Brain microvascular endothelial cell (primary cell): ENCODE data around the gene USP15.

Source experiments
- DNase-seq: peaks from one replicate; pipeline ENCODE4 v3.0.0-alpha.2; 2020
- H3K27ac ChIP-seq: fragments of 250-450 bp; sonication (Bioruptor Pico); 2 replicates; pipeline ENCODE4 v1.5.1; 2020; ENCODE audit warnings: mild to moderate bottlenecking, moderate library complexity
- H3K27me3 ChIP-seq: fragments of 250-450 bp; sonication (Bioruptor Pico); replicated peaks from 2 replicates; pipeline ENCODE4 v1.5.1; 2020; ENCODE audit warnings: mild to moderate bottlenecking
- H3K36me3 ChIP-seq: fragments of 250-450 bp; sonication (Bioruptor Pico); replicated peaks from 2 replicates; pipeline ENCODE4 v1.5.1; 2020; ENCODE audit warnings: mild to moderate bottlenecking
- H3K4me3 ChIP-seq: 2 replicates; pipeline ENCODE4 v1.5.1; 2011; ENCODE audit warnings: low read depth, mild to moderate bottlenecking, control low read depth, low read length, moderate library complexity
- in situ Hi-C: cut with HindIII; loops from 2 replicates; pipeline ENCODE4 v1.10.0; 2017; ENCODE audit warnings: low sequenced_read_pairs, low pct_ligation_motif_present
- TF ChIP-seq, protein P1 (sequence below): IDR thresholded peaks from 2 replicates; pipeline ENCODE4 v1.5.1; 2011; ENCODE audit warnings: low read depth, mild to moderate bottlenecking, moderate library complexity, low read length, control low read depth, inconsistent platforms; ENCODE audit errors: missing control alignments

USP15 gene

DNA sequence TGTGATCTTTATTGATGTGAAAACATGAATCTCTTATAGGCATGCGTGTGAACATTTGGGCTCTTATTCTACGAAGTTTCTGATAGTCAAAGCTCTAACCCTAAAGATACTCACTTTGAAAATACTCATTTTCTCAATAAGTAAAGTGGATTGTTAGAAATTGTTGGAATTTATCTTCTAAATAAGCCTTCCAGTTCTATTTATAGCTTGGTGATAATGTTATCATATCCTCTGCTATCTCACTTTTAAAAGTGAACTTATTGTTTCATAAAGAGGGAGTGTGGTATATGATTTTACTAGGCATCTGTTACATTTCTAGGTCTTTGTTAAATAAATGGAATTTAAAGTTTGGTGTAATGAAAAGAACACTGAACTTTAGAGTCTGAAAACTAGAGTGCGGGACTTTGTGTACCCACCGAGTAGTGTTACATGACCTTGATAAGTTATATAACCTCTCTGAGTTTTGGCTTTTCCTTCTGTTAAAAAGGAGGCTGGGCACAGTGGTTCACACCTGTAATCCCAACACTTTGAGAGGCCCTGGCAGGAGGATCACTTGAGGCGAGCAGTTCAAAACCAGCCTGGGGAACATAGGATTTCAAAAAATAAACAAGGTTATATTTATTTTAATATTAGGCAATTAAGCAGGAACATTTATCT lies 13.6 kb downstream of the USP15 start:
- no peaks in the 10 kb centered on the region for H3K36me3 ChIP-seq
- in situ Hi-C loops, result no loop called here
- H3K4me3 ChIP-seq, result no peak overlapping the region
- no peak for DNase-seq
- H3K27me3 ChIP-seq, result no peaks in the 10 kb centered on the region
- no peak overlapping the region for H3K27ac ChIP-seq
- TF ChIP-seq, protein P1, sequence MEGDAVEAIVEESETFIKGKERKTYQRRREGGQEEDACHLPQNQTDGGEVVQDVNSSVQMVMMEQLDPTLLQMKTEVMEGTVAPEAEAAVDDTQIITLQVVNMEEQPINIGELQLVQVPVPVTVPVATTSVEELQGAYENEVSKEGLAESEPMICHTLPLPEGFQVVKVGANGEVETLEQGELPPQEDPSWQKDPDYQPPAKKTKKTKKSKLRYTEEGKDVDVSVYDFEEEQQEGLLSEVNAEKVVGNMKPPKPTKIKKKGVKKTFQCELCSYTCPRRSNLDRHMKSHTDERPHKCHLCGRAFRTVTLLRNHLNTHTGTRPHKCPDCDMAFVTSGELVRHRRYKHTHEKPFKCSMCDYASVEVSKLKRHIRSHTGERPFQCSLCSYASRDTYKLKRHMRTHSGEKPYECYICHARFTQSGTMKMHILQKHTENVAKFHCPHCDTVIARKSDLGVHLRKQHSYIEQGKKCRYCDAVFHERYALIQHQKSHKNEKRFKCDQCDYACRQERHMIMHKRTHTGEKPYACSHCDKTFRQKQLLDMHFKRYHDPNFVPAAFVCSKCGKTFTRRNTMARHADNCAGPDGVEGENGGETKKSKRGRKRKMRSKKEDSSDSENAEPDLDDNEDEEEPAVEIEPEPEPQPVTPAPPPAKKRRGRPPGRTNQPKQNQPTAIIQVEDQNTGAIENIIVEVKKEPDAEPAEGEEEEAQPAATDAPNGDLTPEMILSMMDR, result no peak

DNA sequence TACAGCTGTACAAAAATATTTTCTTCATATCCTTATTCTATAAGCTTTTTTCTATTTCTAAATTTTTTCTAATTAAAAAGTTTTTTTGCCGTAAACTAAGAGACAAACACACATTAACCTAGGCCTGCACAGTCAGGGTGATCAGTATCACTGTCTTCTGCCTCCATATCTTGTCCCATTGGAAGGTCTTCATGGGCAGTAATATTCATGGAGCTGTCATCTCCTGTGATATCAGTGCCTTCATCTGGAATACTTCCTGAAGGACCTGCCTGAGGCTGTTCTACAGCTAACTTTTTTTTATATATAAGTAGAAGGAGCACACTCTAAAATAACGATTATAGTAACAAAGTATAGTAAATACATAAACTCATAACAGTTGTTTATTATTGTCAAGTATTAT lies 17.8 kb downstream of the USP15 start:
- TF ChIP-seq, protein P1, result no peak
- DNase-seq, result no peak
- Histone ChIP-seq H3K27ac (no peak overlapping the region), H3K36me3 (no peaks in the 10 kb centered on the region), H3K4me3 (no peak overlapping the region), H3K27me3 (no peaks in the 10 kb centered on the region)
- in situ Hi-C loops, result no loop called here

DNA sequence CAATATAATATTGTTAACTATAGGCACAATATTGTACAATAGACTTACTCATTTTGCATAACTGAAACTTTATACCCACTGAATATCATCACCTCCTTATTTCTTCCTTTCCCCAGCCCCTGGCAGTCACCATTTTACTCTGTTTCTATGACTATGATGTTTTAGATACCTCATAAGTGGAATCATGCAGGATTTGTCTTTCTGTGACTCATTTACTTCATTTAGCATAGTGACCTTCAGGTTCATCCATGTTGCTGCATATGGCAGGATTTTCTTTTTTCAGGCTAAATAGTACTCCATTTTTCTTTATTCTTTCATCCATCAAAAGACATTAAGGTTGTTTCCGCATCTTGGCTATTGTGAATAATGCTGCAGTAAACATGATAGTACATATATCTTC lies 18.9 kb downstream of the USP15 start:
- Histone ChIP-seq H3K36me3 (no peaks in the 10 kb centered on the region), H3K4me3 (no peak overlapping the region), H3K27ac (no peak overlapping the region), H3K27me3 (no peaks in the 10 kb centered on the region)
- in situ Hi-C loops, result no loop called here
- no peak for DNase-seq
- TF ChIP-seq, protein P1, result no peak

DNA sequence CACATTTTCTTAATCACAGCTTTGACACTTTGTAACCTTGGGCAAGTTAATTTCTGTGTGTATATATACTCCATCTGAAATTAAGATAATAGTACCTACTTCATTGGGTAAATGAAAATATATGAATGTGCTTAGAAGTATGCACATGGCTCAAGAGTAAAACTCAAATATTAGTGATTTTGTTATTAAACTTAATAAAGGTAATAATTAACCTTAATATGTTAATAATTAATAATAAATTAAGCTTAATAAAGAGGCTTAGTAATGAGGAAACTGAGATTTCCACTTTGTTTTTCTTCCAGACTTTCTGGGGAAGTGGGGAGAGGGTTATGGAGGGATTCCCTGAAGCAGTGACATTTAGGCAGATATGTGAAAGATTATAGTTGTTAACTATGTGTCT lies 19.8 kb downstream of the USP15 start:
- Histone ChIP-seq H3K36me3 (no peaks in the 10 kb centered on the region), H3K27ac (no peak overlapping the region), H3K4me3 (no peak overlapping the region), H3K27me3 (no peaks in the 10 kb centered on the region)
- in situ Hi-C loops, result no loop called here
- DNase-seq, result no peak
- TF ChIP-seq, protein P1, result no peak

DNA sequence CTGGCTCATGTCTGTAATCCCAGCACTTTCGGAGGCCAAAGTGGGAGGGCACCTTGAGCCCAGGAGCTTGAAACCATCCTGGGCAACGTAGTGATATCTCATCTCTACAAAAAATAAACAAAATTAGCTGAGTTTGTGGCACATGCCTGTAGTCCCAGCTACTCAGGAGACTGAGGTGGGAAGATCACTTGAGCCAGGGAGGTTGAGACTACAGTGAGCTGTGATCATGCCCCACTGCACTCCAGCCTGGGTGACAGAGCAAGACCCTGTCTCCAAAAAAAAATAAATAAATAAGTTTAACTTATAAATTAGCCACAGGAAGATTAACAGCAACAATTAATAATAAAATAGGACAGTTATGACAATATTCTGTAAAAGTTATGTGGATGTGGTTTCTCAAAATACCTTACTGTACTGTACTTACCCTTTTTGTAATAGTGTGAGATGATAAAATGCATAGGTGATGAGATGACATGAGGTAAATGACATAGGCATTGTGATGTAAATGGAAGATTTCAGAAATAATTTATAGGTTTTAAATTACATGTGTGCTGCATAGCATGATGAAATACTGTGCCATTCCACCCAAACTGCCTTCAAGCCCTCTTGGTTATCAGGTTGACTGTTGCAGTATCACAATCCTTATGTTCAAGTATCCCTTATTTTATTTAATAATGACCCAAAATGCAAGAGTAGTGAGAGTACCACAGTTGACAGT lies 22.0 kb downstream of the USP15 start:
- Histone ChIP-seq H3K27me3 (no peaks in the 10 kb centered on the region), H3K36me3 (no peaks in the 10 kb centered on the region), H3K4me3 (no peak overlapping the region), H3K27ac (no peak overlapping the region)
- DNase-seq, result no peak
- in situ Hi-C loops, result no loop called here
- TF ChIP-seq, protein P1, result no peak
